Nephron progenitor cell (in vitro differentiated cells): Measurements from ENCODE around the gene DDX53.

ENCODE experiments used
- DNase-seq: peaks from one replicate; pipeline ENCODE4 v3.0.0; 2021
- H3K27ac Mint-ChIP-seq: 2 replicates; pipeline ENCODE4 v1.8.0; 2021; ENCODE audit warnings: mild to moderate bottlenecking, moderate library complexity, mixed read lengths
- H3K27me3 Mint-ChIP-seq: 2 replicates; pipeline ENCODE4 v1.8.0; 2021; ENCODE audit warnings: mild to moderate bottlenecking, low read depth, mixed read lengths; ENCODE audit not compliant: poor library complexity
- H3K36me3 Mint-ChIP-seq: 2 replicates; pipeline ENCODE4 v1.8.0; 2021; ENCODE audit warnings: low read depth, mixed read lengths
- H3K4me1 Mint-ChIP-seq: 2 replicates; pipeline ENCODE4 v1.8.0; 2021; ENCODE audit warnings: mixed read lengths
- H3K4me3 Mint-ChIP-seq: 2 replicates; pipeline ENCODE4 v1.8.0; 2021; ENCODE audit warnings: mild to moderate bottlenecking, moderate library complexity, mixed read lengths
- H3K9me3 Mint-ChIP-seq: 2 replicates; pipeline ENCODE4 v1.8.0; 2021; ENCODE audit warnings: mild to moderate bottlenecking, moderate library complexity, mixed read lengths
- CTCF ChIP-seq: fragments of 200-600 bp; sonication (generic); IDR thresholded peaks from 2 replicates; pipeline ENCODE4 v1.5.0; 2021; ENCODE audit warnings: antibody characterized with exemption

Gene DDX53

DNA sequence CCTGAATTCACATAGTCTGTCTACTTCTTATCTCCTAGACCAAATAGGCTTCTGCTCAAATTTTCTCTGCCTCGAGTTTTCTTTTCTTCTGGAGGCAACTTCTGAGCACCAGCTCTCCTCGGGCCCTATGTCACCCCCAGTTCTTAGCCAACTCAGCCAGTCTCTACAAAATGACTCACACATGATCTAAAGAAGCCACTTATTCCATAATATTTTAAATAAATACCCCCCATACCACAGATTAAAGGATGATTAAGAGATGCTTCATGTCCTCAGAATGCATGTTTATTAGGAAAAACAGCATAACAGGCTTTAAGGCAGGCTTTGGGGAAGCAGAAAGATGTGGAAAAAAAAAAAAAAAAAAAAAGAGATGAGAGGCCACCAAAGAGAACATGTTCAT is 36.6 kb upstream of the DDX53 start:
- Mint-ChIP-seq H3K9me3 (no peaks in the 10 kb centered on the region), H3K4me1 (no peaks in the 10 kb centered on the region), H3K27me3 (peaks cover 4% of the 10 kb centered on the region), H3K4me3 (no peak overlapping the region), H3K36me3 (no peaks in the 10 kb centered on the region), H3K27ac (no peak overlapping the region)
- DNase-seq: no peak
- TF ChIP-seq CTCF: no peak

GRCh38 chrX:22968494-22968893 is 31.3 kb upstream of the DDX53 start:
- no peak for DNase-seq
- TF ChIP-seq CTCF: no peak
- Mint-ChIP-seq H3K27ac (no peak overlapping the region), H3K4me3 (no peak overlapping the region), H3K9me3 (peaks cover 16% of the 10 kb centered on the region), H3K4me1 (no peaks in the 10 kb centered on the region), H3K27me3 (no peaks in the 10 kb centered on the region), H3K36me3 (no peaks in the 10 kb centered on the region)

GRCh38 chrX:22969411-22969810 is 30.3 kb upstream of the DDX53 start:
- H3K4me1 Mint-ChIP-seq: no peaks in the 10 kb centered on the region
- peaks cover 16% of the 10 kb centered on the region for H3K9me3 Mint-ChIP-seq
- H3K27me3 Mint-ChIP-seq: no peaks in the 10 kb centered on the region
- DNase-seq: no peak
- H3K27ac Mint-ChIP-seq: no peak overlapping the region
- H3K36me3 Mint-ChIP-seq: no peaks in the 10 kb centered on the region
- TF ChIP-seq CTCF: no peak
- no peak overlapping the region for H3K4me3 Mint-ChIP-seq

GRCh38 chrX:22970861-22971260 is 28.9 kb upstream of the DDX53 start:
- Mint-ChIP-seq H3K9me3 (peaks cover 16% of the 10 kb centered on the region), H3K27ac (no peak overlapping the region)
- no peak for TF ChIP-seq CTCF

DNA sequence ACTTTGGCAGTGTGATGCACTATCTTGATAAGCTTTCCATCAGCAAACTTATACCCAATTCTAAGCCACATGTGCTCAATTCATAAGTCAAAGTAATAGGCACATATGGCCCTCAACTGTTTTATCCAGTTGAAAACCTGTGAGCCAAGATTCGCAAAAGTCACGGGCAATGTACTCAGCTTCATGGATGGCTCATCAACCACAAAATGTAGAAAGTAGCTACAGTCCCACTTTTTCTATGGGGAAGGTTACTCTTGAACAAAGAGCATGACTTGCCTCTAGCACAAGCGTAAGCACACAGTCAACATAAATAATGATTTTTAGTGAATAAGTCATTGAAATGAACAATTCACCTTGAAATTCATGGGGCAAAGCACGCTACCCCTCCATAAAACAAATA is 25.1 kb upstream of the DDX53 start:
- H3K9me3 Mint-ChIP-seq: peaks cover 9% of the 10 kb centered on the region
- no peak overlapping the region for H3K4me3 Mint-ChIP-seq
- no peaks in the 10 kb centered on the region for H3K36me3 Mint-ChIP-seq
- no peak overlapping the region for H3K27ac Mint-ChIP-seq
- DNase-seq: no peak
- no peaks in the 10 kb centered on the region for H3K27me3 Mint-ChIP-seq
- TF ChIP-seq CTCF: no peak
- no peaks in the 10 kb centered on the region for H3K4me1 Mint-ChIP-seq

More at GRCh38 chrX:22970861-22971260, 28.9 kb upstream of the DDX53 start:
- Mint-ChIP-seq H3K4me3 (no peak overlapping the region), H3K36me3 (no peaks in the 10 kb centered on the region), H3K4me1 (no peaks in the 10 kb centered on the region), H3K27me3 (no peaks in the 10 kb centered on the region)
- no peak for DNase-seq

DNA sequence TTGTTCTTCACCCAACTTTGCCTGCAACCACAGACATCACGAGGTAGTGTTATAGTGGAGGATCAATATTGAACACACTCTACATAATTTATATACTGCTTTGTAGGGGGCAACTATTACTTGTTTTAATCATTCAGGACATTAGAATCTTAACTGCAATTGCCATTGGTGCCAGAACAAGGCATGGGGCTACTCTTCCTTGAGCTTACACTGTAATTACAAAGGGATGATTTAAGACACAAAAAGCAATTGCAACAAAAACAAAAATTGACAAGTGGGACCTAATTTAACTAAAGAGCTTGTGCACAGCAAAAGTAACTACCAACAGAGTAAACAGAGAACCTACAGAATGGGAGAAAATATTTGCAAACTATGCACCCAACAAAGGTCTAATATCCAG is 24.0 kb upstream of the DDX53 start:
- DNase-seq: no peak
- no peaks in the 10 kb centered on the region for H3K4me1 Mint-ChIP-seq
- H3K9me3 Mint-ChIP-seq: peaks cover 6% of the 10 kb centered on the region
- H3K27ac Mint-ChIP-seq: no peak overlapping the region
- H3K4me3 Mint-ChIP-seq: no peak overlapping the region
- TF ChIP-seq CTCF: no peak
- H3K36me3 Mint-ChIP-seq: no peaks in the 10 kb centered on the region
- H3K27me3 Mint-ChIP-seq: no peaks in the 10 kb centered on the region
